H1 (cell line): ENCODE data around the gene DENND10. TPM values are rescaled to one million over a fixed set of nuclear protein-coding genes. Genes with fewer than 3 reads are reported as not detected.

Experiments used
- CTCF ChIA-PET: fragments of 300-600 bp; sonication (Branson Sonifier 250); formaldehyde crosslinking; loops from one replicate; lab custom pipeline; 2021; ENCODE audit not compliant: partially characterized antibody; lab: Charles Lee
- POLR2A ChIA-PET: fragments of 300-600 bp; sonication (Branson Sonifier 250); formaldehyde crosslinking; loops from one replicate; lab custom pipeline; 2021; ENCODE audit warnings: inconsistent platforms; ENCODE audit not compliant: partially characterized antibody; lab: Charles Lee
- DNase-seq, 2 experiments: peaks; one replicate each; pipeline versions ENCODE4 v3.0.0 to v3.0.0-alpha.2; 2010 to 2022; ENCODE audit warnings: low spot score in 2 of 2, low read depth in 1 of 2, mixed read lengths in 1 of 2
- FAIRE-seq: peaks from 2 replicates; lab custom pipeline; 2011; peaks lifted over from hg19 to GRCh38; lab: Jason Lieb, UNC
- H2AFZ ChIP-seq: 2 replicates; pipeline ENCODE4 v1.8.1; 2012; ENCODE audit warnings: low read length, inconsistent platforms
- H2AK5ac ChIP-seq: 2 replicates; pipeline ENCODE4 v1.6.1; 2013; ENCODE audit warnings: low read depth, low read length
- H2BK120ac ChIP-seq: replicated peaks from 2 replicates; pipeline ENCODE3; 2013; ENCODE audit warnings: low read depth, low read length, inconsistent platforms
- H2BK12ac ChIP-seq: 2 replicates; pipeline ENCODE4 v1.6.1; 2013; ENCODE audit warnings: low read depth, low read length
- H2BK15ac ChIP-seq: 2 replicates; pipeline ENCODE4 v1.6.1; 2013; ENCODE audit warnings: low read length
- H2BK20ac ChIP-seq: 2 replicates; pipeline ENCODE4 v1.6.1; 2013; ENCODE audit warnings: low read length
- H2BK5ac ChIP-seq: 2 replicates; pipeline ENCODE4 v1.6.1; 2013; ENCODE audit warnings: low read depth, low read length
- H3K14ac ChIP-seq: 2 replicates; pipeline ENCODE4 v1.6.1; 2013; ENCODE audit warnings: inconsistent platforms; ENCODE audit not compliant: insufficient read length
- H3K18ac ChIP-seq: 2 replicates; pipeline ENCODE4 v1.6.1; 2013; ENCODE audit warnings: low read length; ENCODE audit errors: extremely low read depth
- H3K23ac ChIP-seq: 2 replicates; pipeline ENCODE4 v1.6.1; 2013; ENCODE audit warnings: inconsistent platforms; ENCODE audit not compliant: insufficient read length
- H3K23me2 ChIP-seq: 2 replicates; pipeline ENCODE4 v1.6.1; 2013; ENCODE audit warnings: low read depth, low read length
- H3K27ac ChIP-seq: 2 replicates; pipeline ENCODE4 v1.6.1; 2011; ENCODE audit warnings: low read depth, low read length, inconsistent platforms
- H3K27me3 ChIP-seq, 4 experiments: replicated peaks in 1 of 4; 1 replicate in 1 of 4; 2 replicates in 3 of 4; pipeline versions ENCODE4 v1.6.1 to v1.8.1; 2011 to 2013; ENCODE audit warnings: low read length in 3 of 4, mild to moderate bottlenecking in 3 of 4, inconsistent platforms in 2 of 4, mixed read lengths in 2 of 4, moderate library complexity in 1 of 4; ENCODE audit not compliant: control insufficient read depth in 3 of 4, insufficient read depth in 3 of 4; ENCODE audit errors: extremely low read depth in 1 of 4
- H3K36me3 ChIP-seq, 4 experiments: 2 replicates each; pipeline versions ENCODE4 v1.6.1 to v1.8.1; 2011 to 2013; ENCODE audit warnings: mild to moderate bottlenecking in 4 of 4, low read length in 3 of 4, moderate library complexity in 2 of 4, control low read depth in 1 of 4, inconsistent platforms in 1 of 4; ENCODE audit not compliant: insufficient read depth in 4 of 4, control insufficient read depth in 2 of 4
- H3K4ac ChIP-seq: replicated peaks from 2 replicates; pipeline ENCODE3; 2013; ENCODE audit warnings: low read length, low read depth, mixed read lengths, inconsistent platforms; ENCODE audit not compliant: insufficient read length
- H3K4me1 ChIP-seq, 4 experiments: replicated peaks in 1 of 4; 1 replicate in 1 of 4; 2 replicates in 3 of 4; pipeline versions ENCODE4 v1.6.1 to v1.8.1; 2011 to 2013; ENCODE audit warnings: low read length in 3 of 4, inconsistent platforms in 2 of 4, mixed read lengths in 1 of 4; ENCODE audit not compliant: insufficient read depth in 4 of 4, control insufficient read depth in 3 of 4
- H3K4me2 ChIP-seq, 2 experiments: 2 replicates each; pipeline versions ENCODE4 v1.6.1 to v1.8.1; 2011 to 2013; ENCODE audit warnings: low read depth in 2 of 2, low read length in 2 of 2, control low read depth in 1 of 2, inconsistent platforms in 1 of 2, mild to moderate bottlenecking in 1 of 2; ENCODE audit not compliant: insufficient read depth in 1 of 2
- H3K4me3 ChIP-seq, 4 experiments: fragments of 200-600, 300-600 bp in 1 of 4; sonication (generic), shearing (Covaris generic), sonication (Bioruptor Twin) in 1 of 4; 2 replicates each; pipeline versions ENCODE4 v1.5.1 to v1.8.1; 2011 to 2016; ENCODE audit warnings: low read length in 4 of 4, low read depth in 3 of 4, control low read depth in 2 of 4, inconsistent platforms in 2 of 4, mild to moderate bottlenecking in 2 of 4, mixed read lengths in 1 of 4, moderate library complexity in 1 of 4; ENCODE audit not compliant: insufficient read depth in 2 of 4; ENCODE audit errors: extremely low read depth in 1 of 4
- H3K56ac ChIP-seq: replicated peaks from 2 replicates; pipeline ENCODE3; 2013; ENCODE audit warnings: low read depth, mild to moderate bottlenecking, mixed read lengths, low read length, inconsistent platforms; ENCODE audit not compliant: insufficient read length
- H3K79me1 ChIP-seq: 2 replicates; pipeline ENCODE4 v1.6.1; 2013; ENCODE audit warnings: low read depth, low read length, control low read depth
- H3K79me2 ChIP-seq, 2 experiments: 2 replicates each; pipeline versions ENCODE4 v1.6.1 to v1.8.1; 2012 to 2013; ENCODE audit warnings: low read length in 2 of 2, mild to moderate bottlenecking in 2 of 2, inconsistent platforms in 1 of 2; ENCODE audit not compliant: insufficient read depth in 2 of 2, control insufficient read depth in 1 of 2
- H3K9ac ChIP-seq, 4 experiments: replicated peaks in 1 of 4; 1 replicate in 1 of 4; 2 replicates in 3 of 4; pipeline versions ENCODE4 v1.6.1 to v1.8.1; 2011 to 2013; ENCODE audit warnings: low read depth in 3 of 4, low read length in 3 of 4, control low read depth in 2 of 4, mild to moderate bottlenecking in 2 of 4, moderate library complexity in 2 of 4, inconsistent platforms in 1 of 4; ENCODE audit errors: extremely low read depth in 1 of 4
- H3K9me3 ChIP-seq, 2 experiments: 2 replicates each; pipeline versions ENCODE4 v1.6.1 to v1.8.1; 2012 to 2013; ENCODE audit warnings: mild to moderate bottlenecking in 2 of 2, moderate library complexity in 2 of 2, control low read depth in 1 of 2, inconsistent platforms in 1 of 2, low read depth in 1 of 2, low read length in 1 of 2, mixed read lengths in 1 of 2; ENCODE audit not compliant: insufficient read depth in 2 of 2
- H4K20me1 ChIP-seq, 2 experiments: replicated peaks in 1 of 2; 2 replicates each; pipeline versions ENCODE3 to v1.8.1; 2011 to 2013; ENCODE audit warnings: inconsistent platforms in 2 of 2, low read length in 2 of 2, mild to moderate bottlenecking in 1 of 2; ENCODE audit not compliant: insufficient read depth in 2 of 2, control insufficient read depth in 1 of 2
- H4K5ac ChIP-seq: 2 replicates; pipeline ENCODE4 v1.6.1; 2013; ENCODE audit warnings: low read length, low read depth, mixed read lengths, inconsistent platforms; ENCODE audit not compliant: insufficient read length
- H4K8ac ChIP-seq: 2 replicates; pipeline ENCODE4 v1.8.0; 2013; ENCODE audit warnings: mild to moderate bottlenecking, moderate library complexity, low read length, inconsistent platforms; ENCODE audit not compliant: insufficient read depth; ENCODE audit errors: extremely low read depth
- H4K91ac ChIP-seq: replicated peaks from 2 replicates; pipeline ENCODE3; 2013; ENCODE audit warnings: low read length, mixed read lengths, inconsistent platforms; ENCODE audit not compliant: insufficient read length
- CBX8 ChIP-seq: fragments of 300-800, 300-1000 bp; sonication (generic); IDR thresholded peaks from 2 replicates; pipeline ENCODE4 v1.7.1; 2016; ENCODE audit warnings: low read depth, low read length, borderline replicate concordance
- CREB1 ChIP-seq: IDR thresholded peaks from 2 replicates; pipeline ENCODE4 v1.6.1; 2012; ENCODE audit warnings: inconsistent platforms
- EGR1 ChIP-seq: IDR thresholded peaks from 2 replicates; pipeline ENCODE4 v1.6.1; 2011; ENCODE audit warnings: low read depth, low read length, borderline replicate concordance
- EZH2 ChIP-seq: fragments of 200-600 bp; sonication (generic); IDR thresholded peaks from 2 replicates; pipeline ENCODE4 v1.7.1; 2012; ENCODE audit warnings: low read depth, mild to moderate bottlenecking, moderate library complexity, low read length, inconsistent platforms; ENCODE audit not compliant: severe bottlenecking
- JUND ChIP-seq: IDR thresholded peaks from 2 replicates; pipeline ENCODE4 v1.6.1; 2011; ENCODE audit warnings: mild to moderate bottlenecking, improper control_type of control experiment, low read length
- NRF1 ChIP-seq: IDR thresholded peaks from 2 replicates; pipeline ENCODE4 v1.6.1; 2011; ENCODE audit warnings: mild to moderate bottlenecking, low read depth, low read length, improper control_type of control experiment
- POLR2A ChIP-seq, 2 experiments: IDR thresholded peaks; 1 replicate in 1 of 2; 2 replicates in 1 of 2; pipeline ENCODE4 v1.6.1; 2011; ENCODE audit warnings: low read depth in 2 of 2, low read length in 2 of 2, mild to moderate bottlenecking in 2 of 2; ENCODE audit errors: control extremely low read depth in 1 of 2
- RFX5 ChIP-seq: IDR thresholded peaks from 2 replicates; pipeline ENCODE4 v1.6.1; 2011; ENCODE audit warnings: low read depth, low read length, improper control_type of control experiment, borderline replicate concordance
- WGBS, 2 experiments: shearing (Covaris generic) in 1 of 2; methylation state at CpG; one replicate each; pipeline versions ENCODE4 v1.1.6 to v1.1.7; 2013 to 2015; ENCODE audit warnings: low lambda C conversion rate in 2 of 2, mixed read lengths in 2 of 2, inconsistent platforms in 1 of 2, low coverage in 1 of 2, missing lambda C conversion rate in 1 of 2; ENCODE audit not compliant: insufficient replicate concordance in 2 of 2, insufficient coverage in 1 of 2, insufficient read length in 1 of 2; ENCODE audit errors: extremely low coverage in 1 of 2, missing lambda C conversion rate in 1 of 2; 5-methylcytosine and 5-hydroxymethylcytosine counted together
- polyA plus RNA-seq, 7 experiments: library from polyadenylated mRNA; depleted of rRNA in 3 of 7; stranded (reverse) in 5 of 7; unstranded in 2 of 7; fragments of >200 nt in 5 of 7; fragments of 200-250 nt in 2 of 7; gene quantifications; 1 replicate in 5 of 7; 2 replicates in 1 of 7; 4 replicates in 1 of 7; pipeline versions ENCODE4 v1.2.1 to v1.2.3, GENCODE V29; 2011 to 2013; ENCODE audit warnings: missing spikeins in 2 of 7, mixed read lengths in 2 of 7
- total RNA-seq: library from RNA; stranded (reverse); fragmentation: NEBNext Ultra II Directional; extraction: Animal tissue kit (Norgen Biotek cat#: 25700); gene quantifications from 2 replicates; pipeline ENCODE4 v1.2.1, GENCODE V29; 2021
- TF ChIP-seq, protein P1 (sequence below): IDR thresholded peaks from 2 replicates; pipeline ENCODE4 v1.6.1; 2011; ENCODE audit warnings: low read length, improper control_type of control experiment

The DENND10 gene
- total and polyA plus RNA-seq, 2 of the 8 experiments (the other 6 are each of a cell fraction or from before 2014, with no cell fraction given): 49.3 to 64.4 TPM

DNA sequence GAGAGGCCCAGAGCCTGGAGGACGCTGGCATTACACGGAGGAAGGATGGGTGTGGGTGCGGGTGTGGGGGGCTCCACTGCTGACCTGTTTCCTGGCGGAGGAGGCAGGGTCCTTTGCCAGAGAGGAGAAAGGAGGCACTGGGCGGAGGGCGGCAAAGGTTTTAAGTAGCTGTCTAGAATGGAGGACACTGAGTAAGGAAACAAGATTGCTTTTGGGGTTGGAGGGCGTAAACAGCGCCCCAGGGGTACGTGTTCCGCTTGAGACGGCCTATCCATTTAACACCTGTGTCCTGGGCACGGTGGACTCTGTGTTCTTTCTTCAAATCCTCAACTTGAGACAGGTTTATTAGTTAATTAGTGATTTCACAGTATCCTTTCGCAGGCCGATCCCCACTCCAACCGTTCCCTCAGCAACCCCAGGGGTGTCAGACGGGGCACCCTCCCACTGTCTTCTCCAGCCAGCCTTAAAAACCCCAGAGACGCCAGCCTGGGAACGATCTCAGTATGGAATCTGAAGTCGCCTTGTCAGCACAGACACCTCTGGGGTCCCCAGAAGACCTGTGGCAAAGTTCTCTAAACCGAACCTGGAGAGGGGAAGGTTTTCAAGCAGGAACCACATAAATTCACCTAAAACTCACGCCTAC is 36.8 kb downstream of the DENND10 start:
- WGBS, 2 experiments: 95% methylated on average over 21 of the region's 21 CpGs; no CpG with 5 or more reads in 1 of the 2 experiments
- Histone ChIP-seq H3K18ac (no peak overlapping the region), H2BK12ac (no peak overlapping the region), H3K56ac (no peak overlapping the region), H3K36me3 (peaks cover 0 to 3% (median 0%) of the 10 kb centered on the region in 4 experiments; a peak in 1 of 8 replicates), H3K4ac (no peak overlapping the region), H3K79me2 (no peaks in the 10 kb centered on the region), H3K79me1 (no peaks in the 10 kb centered on the region), H2BK5ac (no peak overlapping the region), H3K14ac (no peak overlapping the region), H3K9me3 (no peaks in the 10 kb centered on the region), H4K5ac (no peak overlapping the region), H2BK20ac (no peak overlapping the region), H2BK15ac (no peak overlapping the region), H3K4me2 (no peak overlapping the region), H2AFZ (no peak overlapping the region), H3K27ac (no peak overlapping the region), H4K20me1 (peaks cover 3 to 7% of the 10 kb centered on the region in 2 experiments), H2AK5ac (no peak overlapping the region), H3K4me3 (no peak overlapping the region), H4K8ac (no peak overlapping the region), H3K23ac (no peak overlapping the region), H3K4me1 (no peaks in the 10 kb centered on the region), H3K27me3 (no peaks in the 10 kb centered on the region), H2BK120ac (no peak overlapping the region), H3K23me2 (no peaks in the 10 kb centered on the region), H3K9ac (no peak overlapping the region), H4K91ac (no peak overlapping the region)
- FAIRE-seq (no peak), DNase-seq (no peak)
- ChIA-PET POLR2A (interaction anchor here (1.0 to 1.4 kb wide), 2 partner anchors 9 kb away, joined by 3 to 4 read pairs; no protein-coding TSS in a partner anchor), CTCF (interaction anchor here (0.8 to 3.0 kb wide), 8 partner anchors 11 to 281 kb away, joined by 3 to 16 read pairs (median 3); no protein-coding TSS in a partner anchor)
- TF ChIP-seq, protein P1, sequence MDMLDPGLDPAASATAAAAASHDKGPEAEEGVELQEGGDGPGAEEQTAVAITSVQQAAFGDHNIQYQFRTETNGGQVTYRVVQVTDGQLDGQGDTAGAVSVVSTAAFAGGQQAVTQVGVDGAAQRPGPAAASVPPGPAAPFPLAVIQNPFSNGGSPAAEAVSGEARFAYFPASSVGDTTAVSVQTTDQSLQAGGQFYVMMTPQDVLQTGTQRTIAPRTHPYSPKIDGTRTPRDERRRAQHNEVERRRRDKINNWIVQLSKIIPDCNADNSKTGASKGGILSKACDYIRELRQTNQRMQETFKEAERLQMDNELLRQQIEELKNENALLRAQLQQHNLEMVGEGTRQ: no peak
- TF ChIP-seq NRF1 (no peak), EZH2 (no peak), JUND (no peak), RFX5 (no peak), POLR2A (IDR thresholded peaks at IDR 0.05; ENCODE audit: control extremely low read depth in 1 of 2, low read depth in 2 of 2, low read length in 2 of 2) (no peak), CREB1 (no peak), CBX8 (no peak), EGR1 (no peak)
